Epithelial cell of proximal tubule (primary cell): ENCODE data around the gene MESP2. TPM values are rescaled to one million over a fixed set of nuclear protein-coding genes. Genes with fewer than 3 reads are reported as not detected.
A peak's percentile ranks its signal among the peaks of the same experiment; 100 is the strongest.

Experiments
- DNase-seq: peaks from one replicate; pipeline ENCODE4 v3.0.0-alpha.2; 2011; ENCODE audit warnings: low read depth
- H3K4me3 ChIP-seq: 2 replicates; pipeline ENCODE4 v1.5.1; 2011; ENCODE audit warnings: low read depth, mild to moderate bottlenecking, low read length
- CTCF ChIP-seq: conservative IDR thresholded peaks from 2 replicates; pipeline ENCODE4 v1.5.1; 2012; ENCODE audit warnings: low read depth, mild to moderate bottlenecking, low read length
- total RNA-seq: library from RNA; depleted of rRNA; stranded (reverse); fragments of >200 nt; gene quantifications from 2 replicates; pipeline ENCODE4 v1.2.3, GENCODE V29; 2015

MESP2 gene
- total RNA-seq, 1 donor from 2014 or later = 1.1 TPM

- peak overlapping the region; percentile 3 for H3K4me3 ChIP-seq
- no peak for DNase-seq
- no peak for TF ChIP-seq CTCF
Measured at GRCh38 chr15:89805241-89806209, 29.4 kb downstream of the MESP2 start.

- no peak for TF ChIP-seq CTCF
- no peak for DNase-seq
- H3K4me3 ChIP-seq = peak overlapping the region; percentile 3
Measured at GRCh38 chr15:89806210-89806558, 30.1 kb downstream of the MESP2 start.

GRCh38 chr15:89806559-89807550 lies 30.7 kb downstream of the MESP2 start:
- no peak for TF ChIP-seq CTCF
- H3K4me3 ChIP-seq = no peak overlapping the region
- DNase-seq = no peak

GRCh38 chr15:89807689-89808088 lies 31.6 kb downstream of the MESP2 start:
- TF ChIP-seq CTCF = no peak
- no peak overlapping the region for H3K4me3 ChIP-seq
- no peak for DNase-seq

GRCh38 chr15:89808160-89808870 lies 32.2 kb downstream of the MESP2 start:
- TF ChIP-seq CTCF = no peak
- no peak for DNase-seq
- H3K4me3 ChIP-seq = no peak overlapping the region

GRCh38 chr15:89809093-89809786 lies 33.1 kb downstream of the MESP2 start:
- no peak overlapping the region for H3K4me3 ChIP-seq
- no peak for DNase-seq
- no peak for TF ChIP-seq CTCF
